ENCODE results near the gene ATXN10. TPM values are rescaled to one million over a fixed set of nuclear protein-coding genes. Genes with fewer than 3 reads are reported as not detected.
A peak's percentile ranks its signal among the peaks of the same experiment; 100 is the strongest.

ATXN10 gene
- total and polyA plus RNA-seq, 10 of the 15 experiments (the other 5 are each of a cell fraction or from before 2014, with no cell fraction given), result 29.2 to 249 (median 146) TPM

DNA sequence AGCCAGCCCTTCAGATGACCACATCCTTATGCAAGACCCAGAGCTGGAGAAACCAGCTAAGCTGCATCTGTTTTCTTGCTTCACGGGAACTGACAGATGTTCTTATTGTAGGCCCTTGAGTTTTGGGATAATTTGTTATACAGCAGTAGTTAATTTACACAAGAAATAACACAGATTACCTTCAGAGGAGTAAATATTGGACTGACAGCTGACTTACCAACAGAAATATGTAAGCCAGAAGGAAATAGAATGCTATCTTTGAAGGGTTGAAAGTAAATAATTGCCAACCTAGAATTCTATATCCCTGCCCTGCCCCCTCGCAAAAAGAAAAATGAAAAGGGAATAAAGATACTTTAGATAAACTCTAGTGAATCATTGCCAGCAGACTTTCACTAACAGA, 181.2 kb downstream of the ATXN10 start:
- H3K36me3 ChIP-seq (ENCODE audit: control insufficient read depth in 2 of 2, insufficient read depth in 2 of 2, low read length in 1 of 2), result peaks cover 4 to 12% of the 10 kb centered on the region in 2 experiments
- in situ Hi-C loops (cut with MboI), result no loop called here
- no peak overlapping the region for H3K4me2 ChIP-seq (ENCODE audit: control insufficient read depth, insufficient read depth)
- no peak overlapping the region for H2AFZ ChIP-seq (ENCODE audit: control insufficient read depth, low read depth, low read length)
- WGBS (ENCODE audit: insufficient coverage, insufficient replicate concordance, low lambda C conversion rate, missing lambda C conversion rate), result 50% methylated on average over 2 of the region's 2 CpGs
- H3K27me3 ChIP-seq (replicated peaks in 1 of 2; ENCODE audit: control insufficient read depth in 2 of 2, insufficient read depth in 2 of 2, low read length in 1 of 2), result no peaks in the 10 kb centered on the region
- CTCF ChIA-PET, result interaction anchor here (0.6 kb wide), 1 partner anchor 89 kb away, joined by 3 read pairs; no protein-coding TSS in a partner anchor
- no peak overlapping the region for H3K4me3 ChIP-seq
- TF ChIP-seq SMAD5 (IDR thresholded peaks at IDR 0.05; ENCODE audit: low read depth), result no peak
- peak; percentile 70; the same call in 1 of the 2 replicates for TF ChIP-seq CBX5 (IDR thresholded peaks at IDR 0.05; ENCODE audit: low read depth)
- no peak overlapping the region for H3K27ac ChIP-seq (ENCODE audit: control insufficient read depth, insufficient read depth)
- ATAC-seq (no peak), DNase-seq (ENCODE audit: low read depth, low spot score) (no peak), FAIRE-seq (no peak)
- H4K20me1 ChIP-seq (ENCODE audit: control insufficient read depth, insufficient read depth), result no peaks in the 10 kb centered on the region
- POLR2A ChIA-PET, result no interaction called here
- no peaks in the 10 kb centered on the region for H3K79me2 ChIP-seq (ENCODE audit: control insufficient read depth, insufficient read depth, low read length)
- SMC1A ChIA-PET (ENCODE audit: uncharacterized antibody, unreplicated experiment), result interaction anchor here (1.1 kb wide), 1 partner anchor 10 kb away, joined by 4 read pairs; no protein-coding TSS in a partner anchor
- H3K4me1 ChIP-seq (ENCODE audit: control insufficient read depth, insufficient read depth, low read length), result no peaks in the 10 kb centered on the region
- no peak overlapping the region for H3K9ac ChIP-seq (ENCODE audit: control insufficient read depth, insufficient read depth, low read length)
- H3K9me3 ChIP-seq (replicated peaks; ENCODE audit: control insufficient read depth, insufficient read depth, low read length), result peaks cover 9% of the 10 kb centered on the region; the same call in 2 of the 3 replicates
- RAD21 ChIA-PET (ENCODE audit: unreplicated experiment), result no interaction called here
- intact Hi-C loops (cut with micrococcal nuclease; ENCODE audit: unreplicated experiment), result no loop called here
- BruUV-seq (replicated peaks), result no TSS peak

DNA sequence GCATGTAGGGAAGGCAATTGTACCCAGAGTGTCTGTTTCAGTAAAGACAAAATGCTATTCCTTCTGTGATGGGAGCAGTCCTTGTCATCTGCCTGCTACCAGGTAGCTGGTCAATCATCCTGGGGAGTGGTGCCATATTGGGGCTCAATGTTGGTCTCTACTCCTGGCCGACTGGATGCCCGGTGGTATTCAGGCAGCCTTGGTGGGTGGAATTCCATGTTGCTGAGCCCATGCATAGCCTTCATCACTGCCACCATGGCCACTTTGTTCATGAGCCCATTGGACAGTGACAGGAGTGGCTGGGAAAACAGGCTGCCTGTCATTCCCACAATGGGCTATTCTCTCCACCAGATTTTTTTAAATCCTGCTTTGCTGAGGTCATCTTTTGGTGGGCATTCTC, 184.3 kb downstream of the ATXN10 start:
- no peaks in the 10 kb centered on the region for H3K79me2 ChIP-seq (ENCODE audit: control insufficient read depth, insufficient read depth, low read length)
- no peak for FAIRE-seq

More for the DNA sequence above, 184.3 kb downstream of the ATXN10 start:
- ATAC-seq, result no peak
- CTCF ChIA-PET, result interaction anchor here (0.7 kb wide), 1 partner anchor 86 kb away, joined by 3 read pairs; no protein-coding TSS in a partner anchor
- RAD21 ChIA-PET (ENCODE audit: unreplicated experiment), result no interaction called here
- DNase-seq (ENCODE audit: low read depth, low spot score), result no peak
- H3K9me3 ChIP-seq (replicated peaks; ENCODE audit: control insufficient read depth, insufficient read depth, low read length), result peaks cover 9% of the 10 kb centered on the region; the same call in 2 of the 3 replicates
- no peaks in the 10 kb centered on the region for H3K27me3 ChIP-seq (replicated peaks in 1 of 2; ENCODE audit: control insufficient read depth in 2 of 2, insufficient read depth in 2 of 2, low read length in 1 of 2)
- H3K36me3 ChIP-seq (ENCODE audit: control insufficient read depth in 2 of 2, insufficient read depth in 2 of 2, low read length in 1 of 2), result peaks cover 3 to 7% of the 10 kb centered on the region in 2 experiments
- H3K4me1 ChIP-seq (ENCODE audit: control insufficient read depth, insufficient read depth, low read length), result no peaks in the 10 kb centered on the region
- no TSS peak for BruUV-seq (replicated peaks)
- intact Hi-C loops (cut with micrococcal nuclease; ENCODE audit: unreplicated experiment) (no loop called here), in situ Hi-C loops (cut with MboI) (no loop called here)
- no peak overlapping the region for H3K9ac ChIP-seq (ENCODE audit: control insufficient read depth, insufficient read depth, low read length)
- 100% methylated on average over 2 of the region's 2 CpGs for WGBS (ENCODE audit: insufficient coverage, insufficient replicate concordance, low lambda C conversion rate, missing lambda C conversion rate)
- H2AFZ ChIP-seq (ENCODE audit: control insufficient read depth, low read depth, low read length), result no peak overlapping the region
- SMC1A ChIA-PET (ENCODE audit: uncharacterized antibody, unreplicated experiment), result no interaction called here
- no peaks in the 10 kb centered on the region for H4K20me1 ChIP-seq (ENCODE audit: control insufficient read depth, insufficient read depth)
- no peak overlapping the region for H3K4me3 ChIP-seq
- POLR2A ChIA-PET, result no interaction called here
- H3K4me2 ChIP-seq (ENCODE audit: control insufficient read depth, insufficient read depth), result no peak overlapping the region
- no peak overlapping the region for H3K27ac ChIP-seq (ENCODE audit: control insufficient read depth, insufficient read depth)
- TF ChIP-seq EP300 (IDR thresholded peaks at IDR 0.05; ENCODE audit: borderline replicate concordance in 1 of 2, control insufficient read depth in 1 of 2, low read depth in 2 of 2, low read length in 2 of 2) (no peak), BRCA1 (IDR thresholded peaks at IDR 0.05; ENCODE audit: low read depth, low read length) (no peak), EGR1 (IDR thresholded peaks at IDR 0.05; ENCODE audit: borderline replicate concordance in 1 of 2, low read depth in 2 of 2, low read length in 2 of 2) (no peak), SUPT20H (IDR thresholded peaks at IDR 0.05; ENCODE audit: borderline replicate concordance, control insufficient read depth, low read depth, low read length) (no peak), SREBF2 (IDR thresholded peaks at IDR 0.05; ENCODE audit: low read length) (no peak), ZNF217 (IDR thresholded peaks at IDR 0.05) (no peak), JUNB (IDR thresholded peaks at IDR 0.05) (no peak), CHD1 (IDR thresholded peaks at IDR 0.05; ENCODE audit: low read depth, low read length) (no peak), FOXK2 (IDR thresholded peaks at IDR 0.05) (no peak), TCF3 (IDR thresholded peaks at IDR 0.05; ENCODE audit: borderline replicate concordance, insufficient read depth, low read depth, low read length) (no peak)

All from GM12878 (cell line).